H9 (cell line): Measurements from ENCODE around the gene NR4A2. TPM values are rescaled to one million over a fixed set of nuclear protein-coding genes. Genes with fewer than 3 reads are reported as not detected.

Experiments
- DNase-seq: peaks from one replicate; pipeline ENCODE4 v3.0.0-alpha.2; 2017
- H2AFZ ChIP-seq: one replicate; pipeline ENCODE4 v1.6.1; 2013; ENCODE audit warnings: mild to moderate bottlenecking, low read length, control low read depth, moderate library complexity
- H2AK5ac ChIP-seq: 2 replicates; pipeline ENCODE4 v1.6.1; 2013; ENCODE audit warnings: low read length, control low read depth, mixed read lengths; ENCODE audit not compliant: insufficient read length
- H2BK120ac ChIP-seq: one replicate; pipeline ENCODE4 v1.6.1; 2013; ENCODE audit warnings: low read depth, mild to moderate bottlenecking, low read length, control low read depth, inconsistent platforms; ENCODE audit not compliant: poor library complexity, severe bottlenecking
- H2BK12ac ChIP-seq: 2 replicates; pipeline ENCODE4 v1.6.1; 2013; ENCODE audit warnings: low read length, control low read depth, mixed read lengths, low read depth; ENCODE audit not compliant: insufficient read length
- H2BK15ac ChIP-seq: 2 replicates; pipeline ENCODE4 v1.6.1; 2013; ENCODE audit warnings: low read depth, low read length, control low read depth
- H2BK20ac ChIP-seq: one replicate; pipeline ENCODE4 v1.6.1; 2013; ENCODE audit warnings: low read depth, mild to moderate bottlenecking, low read length, control low read depth, inconsistent platforms; ENCODE audit not compliant: poor library complexity, severe bottlenecking
- H2BK5ac ChIP-seq: 2 replicates; pipeline ENCODE4 v1.6.1; 2013; ENCODE audit warnings: low read length, control low read depth, mixed read lengths; ENCODE audit not compliant: insufficient read length
- H3K14ac ChIP-seq: 2 replicates; pipeline ENCODE4 v1.6.1; 2013; ENCODE audit warnings: low read length, control low read depth; ENCODE audit not compliant: insufficient read depth
- H3K18ac ChIP-seq: 2 replicates; pipeline ENCODE4 v1.6.1; 2013; ENCODE audit warnings: low read depth, mild to moderate bottlenecking, mixed read lengths, low read length, control low read depth; ENCODE audit not compliant: insufficient read length
- H3K23ac ChIP-seq: 2 replicates; pipeline ENCODE4 v1.6.1; 2013; ENCODE audit warnings: low read length, control low read depth, mixed read lengths, low read depth; ENCODE audit not compliant: insufficient read length
- H3K23me2 ChIP-seq: 2 replicates; pipeline ENCODE4 v1.6.1; 2013; ENCODE audit warnings: low read depth, mild to moderate bottlenecking, mixed read lengths, low read length, control low read depth; ENCODE audit not compliant: insufficient read length, poor library complexity, severe bottlenecking
- H3K27ac ChIP-seq: 2 replicates; pipeline ENCODE4 v1.5.1; 2013; ENCODE audit warnings: low read length, control low read depth, mixed read lengths, low read depth; ENCODE audit not compliant: insufficient read length
- H3K27me3 ChIP-seq: 2 replicates; pipeline ENCODE4 v1.6.1; 2013; ENCODE audit warnings: low read length, control low read depth, inconsistent platforms; ENCODE audit not compliant: insufficient read depth
- H3K4ac ChIP-seq: 2 replicates; pipeline ENCODE4 v1.6.1; 2013; ENCODE audit warnings: low read depth, mild to moderate bottlenecking, control low read depth, inconsistent platforms, low read length, moderate library complexity
- H3K4me1 ChIP-seq: 2 replicates; pipeline ENCODE4 v1.6.1; 2013; ENCODE audit warnings: low read length, control low read depth, inconsistent platforms; ENCODE audit not compliant: insufficient read depth
- H3K4me2 ChIP-seq: 2 replicates; pipeline ENCODE4 v1.6.1; 2013; ENCODE audit warnings: low read length, control low read depth, mixed read lengths; ENCODE audit not compliant: insufficient read length, insufficient read depth
- H3K56ac ChIP-seq: 2 replicates; pipeline ENCODE4 v1.6.1; 2013; ENCODE audit warnings: low read depth, mild to moderate bottlenecking, mixed read lengths, low read length, control low read depth; ENCODE audit not compliant: insufficient read length
- H3K79me1 ChIP-seq: 2 replicates; pipeline ENCODE4 v1.6.1; 2013; ENCODE audit warnings: low read depth, mild to moderate bottlenecking, moderate library complexity, low read length, control low read depth, inconsistent platforms; ENCODE audit not compliant: insufficient read depth, poor library complexity, severe bottlenecking
- H3K79me2 ChIP-seq: 2 replicates; pipeline ENCODE4 v1.6.1; 2013; ENCODE audit warnings: low read length, control low read depth, inconsistent platforms; ENCODE audit not compliant: insufficient read depth
- H3K9ac ChIP-seq: 2 replicates; pipeline ENCODE4 v1.6.1; 2013; ENCODE audit warnings: low read length, control low read depth, mixed read lengths; ENCODE audit not compliant: insufficient read length; ENCODE audit errors: extremely low read depth
- H3K9me3 ChIP-seq: one replicate; pipeline ENCODE4 v1.6.1; 2013; ENCODE audit warnings: low read depth, low read length, inconsistent platforms; ENCODE audit not compliant: control insufficient read depth
- H3T11ph ChIP-seq: one replicate; pipeline ENCODE4 v1.6.1; 2013; ENCODE audit warnings: mild to moderate bottlenecking, low read length, control low read depth, inconsistent platforms
- H4K20me1 ChIP-seq: one replicate; pipeline ENCODE4 v1.6.1; 2013; ENCODE audit not compliant: control insufficient read depth, insufficient read length, insufficient read depth
- H4K5ac ChIP-seq: 2 replicates; pipeline ENCODE4 v1.6.1; 2013; ENCODE audit warnings: low read depth, mild to moderate bottlenecking, mixed read lengths, low read length, control low read depth; ENCODE audit not compliant: insufficient read length
- H4K8ac ChIP-seq: replicated peaks from 2 replicates; pipeline ENCODE4 v1.6.1; 2013; ENCODE audit warnings: low read length, control low read depth, mixed read lengths, low read depth; ENCODE audit not compliant: insufficient read length
- H4K91ac ChIP-seq: 2 replicates; pipeline ENCODE4 v1.6.1; 2013; ENCODE audit warnings: low read depth, mild to moderate bottlenecking, moderate library complexity, mixed read lengths, low read length, control low read depth; ENCODE audit not compliant: insufficient read length
- H3K27ac Mint-ChIP-seq, 3 experiments: 2 replicates in 2 of 3; 3 replicates in 1 of 3; pipeline ENCODE4 v1.8.0; 2020 to 2021; ENCODE audit warnings: mixed read lengths in 3 of 3, mild to moderate bottlenecking in 1 of 3, moderate library complexity in 1 of 3
- H3K27me3 Mint-ChIP-seq: 2 replicates; pipeline ENCODE4 v1.8.0; 2021; ENCODE audit warnings: low read depth, mild to moderate bottlenecking, moderate library complexity, mixed read lengths
- H3K36me3 Mint-ChIP-seq, 3 experiments: 2 replicates in 2 of 3; 3 replicates in 1 of 3; pipeline ENCODE4 v1.8.0; 2020 to 2021; ENCODE audit warnings: low read depth in 3 of 3, mixed read lengths in 3 of 3; ENCODE audit not compliant: insufficient read depth in 1 of 3
- H3K4me1 Mint-ChIP-seq, 2 experiments: 2 replicates each; pipeline ENCODE4 v1.8.0; 2020; ENCODE audit warnings: mixed read lengths in 2 of 2
- H3K4me3 Mint-ChIP-seq, 2 experiments: 2 replicates in 1 of 2; 3 replicates in 1 of 2; pipeline ENCODE4 v1.8.0; 2020 to 2021; ENCODE audit warnings: mild to moderate bottlenecking in 2 of 2, mixed read lengths in 2 of 2, moderate library complexity in 1 of 2
- H3K9me3 Mint-ChIP-seq, 2 experiments: 2 replicates in 1 of 2; 3 replicates in 1 of 2; pipeline ENCODE4 v1.8.0; 2020; ENCODE audit warnings: mild to moderate bottlenecking in 2 of 2, mixed read lengths in 2 of 2, moderate library complexity in 1 of 2
- WGBS: extraction: QIAGEN DNeasy Blood & Tissue Kit; methylation state at CpG from one replicate; pipeline ENCODE4 v1.1.7; 2013; ENCODE audit warnings: missing lambda C conversion rate, low lambda C conversion rate, mixed read lengths; ENCODE audit not compliant: insufficient read length; ENCODE audit errors: extremely low coverage; 5-methylcytosine and 5-hydroxymethylcytosine counted together
- total RNA-seq: library from RNA; stranded (reverse); gene quantifications from 2 replicates; pipeline ENCODE4 v1.2.1, GENCODE V29; 2021
- TF ChIP-seq, protein P1 (sequence below): fragments of 200-600 bp; sonication (generic); conservative IDR thresholded peaks from 3 replicates; pipeline ENCODE4 v1.8.0; 2021; ENCODE audit warnings: antibody characterized with exemption, mild to moderate bottlenecking

NR4A2 gene
- total RNA-seq, 1 experiment from 2014 or later: 2.0 TPM

DNA sequence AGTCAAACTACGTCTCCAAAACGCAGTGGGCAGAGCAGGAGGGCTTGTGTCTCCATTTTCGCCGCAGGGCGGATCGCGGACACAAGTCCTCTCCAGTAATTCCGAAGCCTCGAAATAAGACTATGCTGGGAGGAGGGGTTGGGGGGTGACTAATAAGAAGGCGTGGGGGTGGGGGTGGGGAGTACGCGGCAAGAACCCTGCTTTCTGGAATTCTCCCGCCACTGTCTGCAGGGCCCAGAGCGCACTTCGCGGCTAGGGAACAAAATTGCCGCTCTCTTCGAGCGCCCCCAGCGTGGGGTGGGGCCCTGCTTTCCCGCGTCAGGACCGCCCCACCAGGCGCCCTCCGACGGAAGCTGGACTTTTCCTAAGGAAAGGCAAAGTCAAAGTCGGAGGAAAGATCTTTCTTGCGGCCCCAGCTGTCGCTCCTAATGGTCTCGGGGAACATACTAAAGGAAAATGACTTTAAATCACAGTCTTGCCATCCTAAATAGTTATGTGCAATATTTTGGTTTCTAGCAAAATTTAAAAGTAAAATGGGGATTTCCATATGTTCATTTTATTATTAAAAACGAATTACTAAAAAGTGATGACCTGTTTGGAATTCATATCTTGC lies 11.9 kb downstream of the NR4A2 start:
- H3K14ac ChIP-seq: no peak overlapping the region

More for the DNA sequence above, 11.9 kb downstream of the NR4A2 start:
- no peak overlapping the region for H2BK20ac ChIP-seq
- H3K9me3 Mint-ChIP-seq: peaks cover 2 to 10% of the 10 kb centered on the region in 2 experiments; a peak in 3 of 5 replicates
- no CpG with 5 or more reads among the region's 31 CpGs for whole genome bisulfite sequencing
- H3K9me3 ChIP-seq: no peaks in the 10 kb centered on the region
- H2BK5ac ChIP-seq: no peak overlapping the region
- no peak overlapping the region for H4K5ac ChIP-seq
- H3K18ac ChIP-seq: no peak overlapping the region
- H2AK5ac ChIP-seq: no peak overlapping the region
- peaks cover 0 to 2% (median 0%) of the 10 kb centered on the region in 3 experiments; a peak in 4 of 7 replicates for H3K36me3 Mint-ChIP-seq
- no peaks in the 10 kb centered on the region for H4K20me1 ChIP-seq
- peak overlapping the region; percentile 57 to 65 for H3K4me3 Mint-ChIP-seq
- H4K8ac ChIP-seq: no peak overlapping the region
- H3T11ph ChIP-seq: no peak overlapping the region
- H3K4ac ChIP-seq: no peak overlapping the region
- H3K79me1 ChIP-seq: no peaks in the 10 kb centered on the region
- H3K27ac ChIP-seq: no peak overlapping the region
- peak overlapping the region; percentile 97 for H3K4me2 ChIP-seq
- TF ChIP-seq, protein P1, sequence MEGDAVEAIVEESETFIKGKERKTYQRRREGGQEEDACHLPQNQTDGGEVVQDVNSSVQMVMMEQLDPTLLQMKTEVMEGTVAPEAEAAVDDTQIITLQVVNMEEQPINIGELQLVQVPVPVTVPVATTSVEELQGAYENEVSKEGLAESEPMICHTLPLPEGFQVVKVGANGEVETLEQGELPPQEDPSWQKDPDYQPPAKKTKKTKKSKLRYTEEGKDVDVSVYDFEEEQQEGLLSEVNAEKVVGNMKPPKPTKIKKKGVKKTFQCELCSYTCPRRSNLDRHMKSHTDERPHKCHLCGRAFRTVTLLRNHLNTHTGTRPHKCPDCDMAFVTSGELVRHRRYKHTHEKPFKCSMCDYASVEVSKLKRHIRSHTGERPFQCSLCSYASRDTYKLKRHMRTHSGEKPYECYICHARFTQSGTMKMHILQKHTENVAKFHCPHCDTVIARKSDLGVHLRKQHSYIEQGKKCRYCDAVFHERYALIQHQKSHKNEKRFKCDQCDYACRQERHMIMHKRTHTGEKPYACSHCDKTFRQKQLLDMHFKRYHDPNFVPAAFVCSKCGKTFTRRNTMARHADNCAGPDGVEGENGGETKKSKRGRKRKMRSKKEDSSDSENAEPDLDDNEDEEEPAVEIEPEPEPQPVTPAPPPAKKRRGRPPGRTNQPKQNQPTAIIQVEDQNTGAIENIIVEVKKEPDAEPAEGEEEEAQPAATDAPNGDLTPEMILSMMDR: no peak
- H3K23me2 ChIP-seq: peaks cover 13% of the 10 kb centered on the region
- H2BK120ac ChIP-seq: no peak overlapping the region
- H2AFZ ChIP-seq: no peak overlapping the region
- H3K27me3 ChIP-seq: peaks cover 42% of the 10 kb centered on the region
- no peaks in the 10 kb centered on the region for H3K79me2 ChIP-seq
- H2BK15ac ChIP-seq: no peak overlapping the region
- no peak overlapping the region for H3K9ac ChIP-seq
- no peak overlapping the region for H3K56ac ChIP-seq
- no peak overlapping the region for H3K23ac ChIP-seq
- no peak overlapping the region for H2BK12ac ChIP-seq
- peaks cover 23 to 32% of the 10 kb centered on the region in 2 experiments for H3K4me1 Mint-ChIP-seq
- H3K4me1 ChIP-seq: peaks cover 4% of the 10 kb centered on the region; the same call in 1 of the 2 replicates
- H3K27ac Mint-ChIP-seq: no peak overlapping the region
- H3K27me3 Mint-ChIP-seq: peaks cover 78% of the 10 kb centered on the region
- H4K91ac ChIP-seq: no peak overlapping the region
- DNase-seq: no peak
